Progenitor cell of endocrine pancreas (in vitro differentiated cells): ENCODE measurements around the gene PALM2AKAP2. TPM values are rescaled to one million over a fixed set of nuclear protein-coding genes. Genes with fewer than 3 reads are reported as not detected.

Source experiments
- DNase-seq: peaks from one replicate; pipeline ENCODE4 v3.0.0; 2021; ENCODE audit warnings: low spot score; ENCODE audit not compliant: unreplicated experiment
- H3K27ac Mint-ChIP-seq: 2 replicates; pipeline ENCODE4 v1.8.0; 2021; ENCODE audit warnings: mild to moderate bottlenecking, moderate library complexity, mixed read lengths
- H3K27me3 Mint-ChIP-seq: 2 replicates; pipeline ENCODE4 v1.8.0; 2021; ENCODE audit warnings: mixed read lengths
- H3K36me3 Mint-ChIP-seq: 2 replicates; pipeline ENCODE4 v1.8.0; 2022; ENCODE audit warnings: mixed read lengths; ENCODE audit not compliant: insufficient read depth
- H3K4me1 Mint-ChIP-seq: 2 replicates; pipeline ENCODE4 v1.8.0; 2021; ENCODE audit warnings: low read depth, mixed read lengths
- H3K4me3 Mint-ChIP-seq: 2 replicates; pipeline ENCODE4 v1.8.0; 2021; ENCODE audit warnings: low read depth, mild to moderate bottlenecking, moderate library complexity, mixed read lengths
- H3K9me3 Mint-ChIP-seq: 2 replicates; pipeline ENCODE4 v1.8.0; 2021; ENCODE audit warnings: low read depth, mixed read lengths
- CTCF ChIP-seq: fragments of 200-600 bp; sonication (generic); IDR thresholded peaks from one replicate; pipeline ENCODE4 v1.5.0; 2021; ENCODE audit warnings: antibody characterized with exemption, mild to moderate bottlenecking; ENCODE audit not compliant: unreplicated experiment
- total RNA-seq: library from RNA; stranded (reverse); gene quantifications from 2 replicates; pipeline ENCODE4 v1.2.1, GENCODE V29; 2021

PALM2AKAP2 gene
- total RNA-seq, 1 donor from 2014 or later: 0.74 TPM

GRCh38 chr9:109795613-109796012 lies 15.6 kb downstream of the PALM2AKAP2 start:
- no peak for DNase-seq
- Mint-ChIP-seq H3K4me1 (peaks cover 2% of the 10 kb centered on the region), H3K9me3 (no peaks in the 10 kb centered on the region), H3K4me3 (no peak overlapping the region), H3K27ac (no peak overlapping the region), H3K36me3 (no peaks in the 10 kb centered on the region), H3K27me3 (peaks cover 37% of the 10 kb centered on the region)
- TF ChIP-seq CTCF: no peak

GRCh38 chr9:109796078-109796477 lies 16.1 kb downstream of the PALM2AKAP2 start:
- Mint-ChIP-seq H3K27me3 (peaks cover 36% of the 10 kb centered on the region), H3K4me3 (no peak overlapping the region), H3K9me3 (no peaks in the 10 kb centered on the region), H3K27ac (no peak overlapping the region), H3K36me3 (no peaks in the 10 kb centered on the region), H3K4me1 (peaks cover 1% of the 10 kb centered on the region)
- TF ChIP-seq CTCF: no peak
- no peak for DNase-seq

- Mint-ChIP-seq H3K36me3 (no peaks in the 10 kb centered on the region), H3K9me3 (no peaks in the 10 kb centered on the region), H3K4me3 (no peak overlapping the region), H3K4me1 (peaks cover 1% of the 10 kb centered on the region), H3K27me3 (peaks cover 32% of the 10 kb centered on the region), H3K27ac (no peak overlapping the region)
- no peak for TF ChIP-seq CTCF
- DNase-seq: no peak
Observed at GRCh38 chr9:109797006-109797405, 17.0 kb downstream of the PALM2AKAP2 start.

GRCh38 chr9:109797509-109797908 lies 17.5 kb downstream of the PALM2AKAP2 start:
- no peak for DNase-seq
- no peak overlapping the region for H3K4me3 Mint-ChIP-seq
- H3K9me3 Mint-ChIP-seq: no peaks in the 10 kb centered on the region
- no peak for TF ChIP-seq CTCF
- H3K36me3 Mint-ChIP-seq: no peaks in the 10 kb centered on the region
- peaks cover 1% of the 10 kb centered on the region for H3K4me1 Mint-ChIP-seq
- peaks cover 30% of the 10 kb centered on the region for H3K27me3 Mint-ChIP-seq
- H3K27ac Mint-ChIP-seq: no peak overlapping the region

GRCh38 chr9:109799141-109799540 lies 19.1 kb downstream of the PALM2AKAP2 start:
- Mint-ChIP-seq H3K9me3 (no peaks in the 10 kb centered on the region), H3K27ac (no peak overlapping the region), H3K27me3 (peaks cover 34% of the 10 kb centered on the region), H3K4me1 (no peaks in the 10 kb centered on the region), H3K36me3 (no peaks in the 10 kb centered on the region), H3K4me3 (no peak overlapping the region)
- no peak for DNase-seq
- no peak for TF ChIP-seq CTCF
